RWPE1 (cell line): ENCODE measurements around the gene IFITM1.
A peak's percentile ranks its signal among the peaks of the same experiment; 100 is the strongest.

ENCODE experiments used
- CTCF ChIA-PET: fragments of 350-600 bp; sonication (Branson Sonifier 250); formaldehyde crosslinking; extraction: SDS; loops from one replicate; lab custom pipeline; 2021; lab: Yijun Ruan, JAX
- POLR2A ChIA-PET: fragments of 400-600 bp; formaldehyde crosslinking; extraction: SDS; loops from one replicate; lab custom pipeline; 2020; ENCODE audit warnings: antibody characterized with exemption; ENCODE audit not compliant: low non-redundant PET; lab: Yijun Ruan, JAX
- DNase-seq: peaks from one replicate; pipeline ENCODE4 v3.0.0; 2012; ENCODE audit warnings: low spot score
- H3K27ac ChIP-seq: fragments of 450-650 bp; 2 replicates; pipeline ENCODE4 v1.5.1; 2017
- CTCF ChIP-seq: fragments of 450-650 bp; conservative IDR thresholded peaks from 2 replicates; pipeline ENCODE4 v1.5.1; 2017; ENCODE audit warnings: low read depth, mild to moderate bottlenecking

IFITM1 gene

GRCh38 chr11:299081-299891 is 14.6 kb upstream of the IFITM1 start, which contains the start of gene IFITM5:
Gene IFITM5, minus strand, starts transcription at chr11:299526. Its CDS starts 36 bp downstream, at chr11:299490.
- DNase-seq: no peak
- TF ChIP-seq CTCF: no peak
- POLR2A ChIA-PET: no interaction called here
- no peak within 1 kb of the TSS for H3K27ac ChIP-seq
- CTCF ChIA-PET: no interaction called here

DNA sequence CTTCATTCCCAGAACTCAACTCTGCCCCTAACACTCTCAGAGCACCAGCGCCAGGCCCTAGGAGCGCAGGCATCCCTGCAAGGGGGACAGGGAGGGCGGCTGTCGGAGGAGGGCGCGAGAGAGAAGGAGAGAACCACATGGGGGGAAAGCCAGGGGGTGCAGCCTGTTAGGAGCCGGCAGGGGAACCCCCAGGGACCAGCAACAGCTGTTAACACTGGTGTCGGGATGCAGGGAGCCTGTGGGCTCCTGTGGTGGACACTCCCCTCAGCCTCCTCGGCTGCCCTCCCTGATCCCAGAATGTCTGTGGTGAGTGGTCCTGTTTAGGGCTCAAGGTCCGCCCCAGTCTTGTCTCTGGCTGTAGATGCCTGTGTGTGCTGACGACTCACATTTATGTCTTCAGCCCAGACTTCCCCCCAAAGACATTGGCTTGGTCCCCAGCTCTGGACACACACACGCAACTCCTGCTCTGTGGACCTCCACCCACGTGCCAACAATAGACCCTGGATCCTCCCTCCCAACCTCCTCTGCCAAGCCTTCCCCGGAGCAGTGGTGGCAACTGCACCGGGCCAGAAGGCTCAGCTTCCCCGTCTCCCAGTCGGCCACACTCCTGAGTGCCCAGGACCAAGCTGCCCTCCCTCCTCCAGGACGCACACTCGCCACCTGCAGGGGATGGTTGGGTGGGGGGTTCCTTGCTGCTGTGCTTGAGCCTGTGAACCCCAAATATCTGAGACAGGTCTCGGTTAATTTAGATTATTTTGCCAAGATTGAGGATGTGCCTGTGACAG is 13.7 kb upstream of the IFITM1 start:
- POLR2A ChIA-PET: no interaction called here
- no peak overlapping the region for H3K27ac ChIP-seq
- CTCF ChIA-PET: no interaction called here
- TF ChIP-seq CTCF: no peak
- DNase-seq: no peak

DNA sequence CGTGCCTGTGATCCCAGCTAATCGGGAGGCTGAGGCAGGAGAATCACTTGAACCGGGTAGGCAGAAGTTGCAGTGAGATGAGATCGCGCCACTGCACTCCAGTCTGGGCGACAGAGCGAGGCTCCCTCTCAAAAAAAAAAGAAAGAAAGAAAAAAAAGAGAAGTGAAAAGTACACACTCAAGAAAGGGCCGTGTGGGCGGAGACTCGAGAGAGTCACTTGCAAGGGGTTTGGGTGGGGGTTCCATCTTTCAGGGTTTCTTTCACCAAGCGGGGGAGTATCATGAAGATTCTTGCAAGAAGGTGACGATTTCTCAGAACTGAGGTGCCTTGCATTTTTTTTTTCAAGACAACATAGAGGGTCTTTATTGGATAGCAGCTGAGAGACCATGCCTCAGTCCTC is 10.5 kb upstream of the IFITM1 start:
- ChIA-PET CTCF (no interaction called here), POLR2A (no interaction called here)
- no peak overlapping the region for H3K27ac ChIP-seq
- no peak for TF ChIP-seq CTCF
- no peak for DNase-seq

DNA sequence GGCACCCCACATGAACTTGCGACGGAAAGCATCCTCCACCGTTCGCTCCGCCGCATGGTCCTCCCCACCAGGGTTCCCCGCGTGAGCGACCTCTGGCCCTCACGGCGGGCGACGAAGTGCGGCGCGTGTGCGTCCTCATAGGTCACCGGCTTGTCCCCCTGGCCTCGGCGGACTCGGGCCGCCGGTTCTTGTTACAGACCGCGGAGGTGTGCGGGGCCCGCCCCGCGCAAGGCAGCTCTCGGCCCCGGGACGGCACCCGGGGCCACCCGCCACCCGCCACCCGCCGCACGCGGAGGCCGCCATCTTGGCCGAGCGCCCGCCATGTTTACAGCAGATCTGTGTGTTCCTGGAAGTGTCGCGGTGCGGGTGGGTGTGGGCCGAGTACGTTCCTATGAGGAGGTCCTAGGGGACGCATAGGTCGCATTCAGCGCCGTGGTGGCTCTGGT is 9.8 kb upstream of the IFITM1 start:
- CTCF ChIA-PET: interaction anchor here (0.6 to 1.0 kb wide), 5 partner anchors 46 to 92 kb away, joined by 3 to 9 read pairs (median 4); partner anchors contain the start of gene PSMD13
- TF ChIP-seq CTCF: no peak
- DNase-seq: no peak
- POLR2A ChIA-PET: no interaction called here
- no peak overlapping the region for H3K27ac ChIP-seq

DNA sequence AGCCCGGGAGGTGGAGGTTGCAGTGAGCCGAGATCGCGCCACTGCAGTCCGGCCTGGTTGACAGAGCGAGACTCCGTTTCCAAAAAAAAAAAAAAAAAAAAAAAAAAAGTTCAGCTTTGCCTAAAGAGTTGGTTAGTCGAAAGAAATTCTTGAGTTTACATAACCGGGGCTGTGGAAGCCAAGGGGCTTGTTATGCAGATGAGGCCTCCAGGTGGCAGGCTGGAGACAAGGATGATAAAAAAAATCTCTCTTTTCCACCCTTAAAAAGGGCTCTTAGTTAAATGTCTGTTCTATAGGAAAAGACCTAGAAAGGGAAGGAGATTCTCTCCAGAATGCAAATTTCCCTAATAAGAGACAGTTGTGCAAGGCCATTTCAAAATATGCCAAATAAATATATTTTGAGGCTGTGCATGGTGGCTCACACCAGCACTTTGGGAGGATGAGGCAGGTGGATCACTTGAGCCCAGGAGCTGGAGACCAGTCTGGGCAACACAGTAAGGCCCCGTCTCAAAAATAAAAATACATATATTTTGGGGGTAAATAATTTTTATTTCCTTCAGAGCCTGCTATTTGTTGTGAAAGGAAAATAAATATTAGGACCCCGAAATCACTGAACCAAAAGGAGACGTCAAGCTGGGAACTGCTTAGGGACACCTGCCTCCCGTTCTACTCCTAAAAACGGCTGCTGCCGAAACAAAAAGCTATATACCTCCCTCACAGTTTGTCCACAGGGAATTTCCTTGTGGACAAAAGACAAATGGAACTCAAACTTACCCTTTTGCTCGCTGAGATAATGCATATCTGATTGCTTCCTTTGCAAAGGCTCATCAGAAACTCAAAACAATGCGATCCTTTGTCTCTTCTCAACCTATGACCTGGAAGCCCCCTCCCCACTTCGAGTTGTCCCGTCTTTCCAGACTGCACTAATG is 8.7 kb upstream of the IFITM1 start:
- ChIA-PET POLR2A (no interaction called here), CTCF (interaction anchor here (0.6 to 1.1 kb wide), 7 partner anchors 14 to 93 kb away, joined by 3 to 9 read pairs (median 4); partner anchors contain the start of gene PSMD13)
- H3K27ac ChIP-seq: no peak overlapping the region
- TF ChIP-seq CTCF: peak; percentile 80
- DNase-seq: peak; percentile 74
